ENCODE results near the gene LAMA4. TPM values are rescaled to one million over a fixed set of nuclear protein-coding genes. Genes with fewer than 3 reads are reported as not detected.
A peak's percentile ranks its signal among the peaks of the same experiment; 100 is the strongest.

The LAMA4 gene
- total RNA-seq, 4 donors from 2014 or later = 189 to 459 (median 376) TPM

DNA sequence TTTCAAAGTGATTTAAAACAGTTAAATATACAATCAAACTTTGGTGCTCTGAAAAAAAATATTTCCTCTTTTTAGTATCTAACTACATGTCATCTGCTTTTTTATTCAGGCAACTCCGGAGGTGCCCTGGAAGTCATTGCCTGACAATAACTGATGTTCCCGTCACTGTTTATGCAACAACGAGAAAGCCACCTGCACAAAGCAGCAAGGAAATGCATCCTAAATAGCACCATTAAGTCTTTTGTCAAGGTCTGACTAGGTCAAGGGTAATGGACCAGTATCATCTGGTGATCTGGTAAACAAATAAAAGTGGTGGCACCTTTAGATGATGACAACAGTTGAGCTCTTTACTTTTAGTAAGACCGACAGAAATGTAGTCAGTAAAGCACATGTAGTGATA is 153.8 kb downstream of the LAMA4 start:
- DNase-seq (ENCODE audit: low spot score) = no peak
- no peak for ATAC-seq (ENCODE audit: low FRiP score)
- TF ChIP-seq, protein P1, sequence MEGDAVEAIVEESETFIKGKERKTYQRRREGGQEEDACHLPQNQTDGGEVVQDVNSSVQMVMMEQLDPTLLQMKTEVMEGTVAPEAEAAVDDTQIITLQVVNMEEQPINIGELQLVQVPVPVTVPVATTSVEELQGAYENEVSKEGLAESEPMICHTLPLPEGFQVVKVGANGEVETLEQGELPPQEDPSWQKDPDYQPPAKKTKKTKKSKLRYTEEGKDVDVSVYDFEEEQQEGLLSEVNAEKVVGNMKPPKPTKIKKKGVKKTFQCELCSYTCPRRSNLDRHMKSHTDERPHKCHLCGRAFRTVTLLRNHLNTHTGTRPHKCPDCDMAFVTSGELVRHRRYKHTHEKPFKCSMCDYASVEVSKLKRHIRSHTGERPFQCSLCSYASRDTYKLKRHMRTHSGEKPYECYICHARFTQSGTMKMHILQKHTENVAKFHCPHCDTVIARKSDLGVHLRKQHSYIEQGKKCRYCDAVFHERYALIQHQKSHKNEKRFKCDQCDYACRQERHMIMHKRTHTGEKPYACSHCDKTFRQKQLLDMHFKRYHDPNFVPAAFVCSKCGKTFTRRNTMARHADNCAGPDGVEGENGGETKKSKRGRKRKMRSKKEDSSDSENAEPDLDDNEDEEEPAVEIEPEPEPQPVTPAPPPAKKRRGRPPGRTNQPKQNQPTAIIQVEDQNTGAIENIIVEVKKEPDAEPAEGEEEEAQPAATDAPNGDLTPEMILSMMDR (IDR thresholded peaks at IDR 0.05) = no peak

DNA sequence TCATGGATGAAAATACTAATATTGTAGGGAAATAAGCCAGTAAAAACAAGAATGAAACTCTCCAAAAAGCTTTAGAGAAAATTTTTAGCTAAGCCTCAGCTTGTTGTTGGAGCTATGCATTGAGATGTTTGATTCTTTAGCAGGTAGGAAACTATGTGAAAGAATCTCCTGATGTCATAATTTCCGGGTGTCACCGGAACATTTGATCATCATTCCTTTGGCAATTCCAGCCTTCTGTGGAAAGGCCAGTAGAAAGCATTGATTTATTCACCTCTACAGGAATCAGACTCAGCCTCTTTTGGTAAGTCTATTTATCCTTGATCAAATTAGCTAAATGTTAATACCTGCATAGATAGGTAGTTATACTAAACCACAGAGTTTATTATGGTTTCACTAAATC is 157.5 kb downstream of the LAMA4 start:
- DNase-seq (ENCODE audit: low spot score) (no peak), ATAC-seq (ENCODE audit: low FRiP score) (no peak)
- TF ChIP-seq, protein P1 (IDR thresholded peaks at IDR 0.05) = no peak

GRCh38 chr6:112087916-112088315 is 166.5 kb downstream of the LAMA4 start:
- ATAC-seq (ENCODE audit: low FRiP score) (no peak), DNase-seq (ENCODE audit: low spot score) (no peak)
- TF ChIP-seq, protein P1 (IDR thresholded peaks at IDR 0.05) = no peak

- TF ChIP-seq, protein P1 (IDR thresholded peaks at IDR 0.05) = no peak
- peak; percentile 60 for DNase-seq (ENCODE audit: low spot score)
- peak; percentile 97 for ATAC-seq (ENCODE audit: low FRiP score)
These were observed 167.0 kb downstream of the LAMA4 start, which contains the start of the genes FAM229B and TUBE1 for GRCh38 chr6:112087136-112087911. FAM229B (plus strand) TSS chr6:112087591; CDS start chr6:112099284, 11,693 bp downstream. TUBE1 (minus strand) TSS chr6:112087482; CDS start chr6:112087434, 48 bp downstream.

- TF ChIP-seq, protein P1 (IDR thresholded peaks at IDR 0.05) = no peak
- peak; percentile 38 for ATAC-seq (ENCODE audit: low FRiP score)
- DNase-seq (ENCODE audit: low spot score) = no peak
These were observed 167.6 kb downstream of the LAMA4 start for GRCh38 chr6:112086744-112087135.

- TF ChIP-seq, protein P1 (IDR thresholded peaks at IDR 0.05) = no peak
- no peak for DNase-seq (ENCODE audit: low spot score)
- ATAC-seq (ENCODE audit: low FRiP score) = no peak
These were observed 168.9 kb downstream of the LAMA4 start for GRCh38 chr6:112085286-112086065.

Measured in omental fat pad (tissue), 4 donors.